H1 (cell line): ENCODE data around the gene IP6K3. TPM values are rescaled to one million over a fixed set of nuclear protein-coding genes. Genes with fewer than 3 reads are reported as not detected.

Experiments
- GTF2F1 ChIP-seq: IDR thresholded peaks from 2 replicates; pipeline ENCODE4 v1.6.1; 2012; ENCODE audit warnings: low read depth, low read length, improper control_type of control experiment, borderline replicate concordance
- RFX5 ChIP-seq: IDR thresholded peaks from 2 replicates; pipeline ENCODE4 v1.6.1; 2011; ENCODE audit warnings: low read depth, low read length, improper control_type of control experiment, borderline replicate concordance
- SP1 ChIP-seq: IDR thresholded peaks from 2 replicates; pipeline ENCODE4 v1.6.1; 2011; ENCODE audit warnings: low read depth, low read length
- SP2 ChIP-seq: IDR thresholded peaks from 2 replicates; pipeline ENCODE4 v1.6.1; 2012; ENCODE audit warnings: mild to moderate bottlenecking, low read length, inconsistent platforms
- polyA plus RNA-seq, 7 experiments: library from polyadenylated mRNA; depleted of rRNA in 3 of 7; stranded (reverse) in 5 of 7; unstranded in 2 of 7; fragments of >200 nt in 5 of 7; fragments of 200-250 nt in 2 of 7; gene quantifications; 1 replicate in 5 of 7; 2 replicates in 1 of 7; 4 replicates in 1 of 7; pipeline versions ENCODE4 v1.2.1 to v1.2.3, GENCODE V29; 2011 to 2013; ENCODE audit warnings: missing spikeins in 2 of 7, mixed read lengths in 2 of 7
- total RNA-seq: library from RNA; stranded (reverse); fragmentation: NEBNext Ultra II Directional; extraction: Animal tissue kit (Norgen Biotek cat#: 25700); gene quantifications from 2 replicates; pipeline ENCODE4 v1.2.1, GENCODE V29; 2021
- TF ChIP-seq, protein P1 (sequence below): fragments of 300-600 bp; sonication (generic); IDR thresholded peaks from 2 replicates; pipeline ENCODE4 v1.7.1; 2012; ENCODE audit warnings: low read length, moderate library complexity, mild to moderate bottlenecking, inconsistent platforms; ENCODE audit not compliant: insufficient replicate concordance

The IP6K3 gene
- total and polyA plus RNA-seq, 2 of the 8 experiments (the other 6 are each of a cell fraction or from before 2014, with no cell fraction given), result 0.22 to 0.73 TPM

DNA sequence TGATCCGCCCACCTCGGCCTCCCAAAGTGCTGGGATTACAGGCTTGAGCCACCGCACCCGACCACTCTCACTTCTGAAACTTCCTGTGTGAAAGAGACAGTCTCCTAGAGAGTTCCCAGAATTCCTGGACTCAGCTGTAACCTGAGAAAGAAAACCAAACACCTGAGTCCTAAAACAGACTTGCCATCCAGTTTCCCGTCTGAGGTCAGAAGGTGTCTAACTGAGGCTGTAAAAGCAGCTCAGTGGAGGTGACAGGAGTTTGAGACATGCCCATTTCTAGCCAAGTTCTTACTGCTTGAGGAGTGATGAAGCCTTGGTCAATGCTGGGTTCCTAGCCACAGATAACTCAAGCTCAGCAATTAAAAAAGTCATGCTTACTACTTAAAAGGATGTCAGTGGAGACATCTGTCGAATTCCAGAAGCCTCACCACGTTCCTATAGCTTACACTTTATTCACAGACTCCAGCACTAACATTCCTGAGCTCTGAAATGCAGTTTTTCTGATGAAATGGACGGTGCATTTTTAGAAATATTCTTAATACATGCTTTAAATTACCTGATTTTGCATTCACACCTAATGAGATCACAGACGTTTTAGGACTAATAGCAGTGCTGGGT lies 41.3 kb downstream of the IP6K3 start (continued):
- TF ChIP-seq SP2, result no peak
- TF ChIP-seq GTF2F1, result no peak
- TF ChIP-seq, protein P1, sequence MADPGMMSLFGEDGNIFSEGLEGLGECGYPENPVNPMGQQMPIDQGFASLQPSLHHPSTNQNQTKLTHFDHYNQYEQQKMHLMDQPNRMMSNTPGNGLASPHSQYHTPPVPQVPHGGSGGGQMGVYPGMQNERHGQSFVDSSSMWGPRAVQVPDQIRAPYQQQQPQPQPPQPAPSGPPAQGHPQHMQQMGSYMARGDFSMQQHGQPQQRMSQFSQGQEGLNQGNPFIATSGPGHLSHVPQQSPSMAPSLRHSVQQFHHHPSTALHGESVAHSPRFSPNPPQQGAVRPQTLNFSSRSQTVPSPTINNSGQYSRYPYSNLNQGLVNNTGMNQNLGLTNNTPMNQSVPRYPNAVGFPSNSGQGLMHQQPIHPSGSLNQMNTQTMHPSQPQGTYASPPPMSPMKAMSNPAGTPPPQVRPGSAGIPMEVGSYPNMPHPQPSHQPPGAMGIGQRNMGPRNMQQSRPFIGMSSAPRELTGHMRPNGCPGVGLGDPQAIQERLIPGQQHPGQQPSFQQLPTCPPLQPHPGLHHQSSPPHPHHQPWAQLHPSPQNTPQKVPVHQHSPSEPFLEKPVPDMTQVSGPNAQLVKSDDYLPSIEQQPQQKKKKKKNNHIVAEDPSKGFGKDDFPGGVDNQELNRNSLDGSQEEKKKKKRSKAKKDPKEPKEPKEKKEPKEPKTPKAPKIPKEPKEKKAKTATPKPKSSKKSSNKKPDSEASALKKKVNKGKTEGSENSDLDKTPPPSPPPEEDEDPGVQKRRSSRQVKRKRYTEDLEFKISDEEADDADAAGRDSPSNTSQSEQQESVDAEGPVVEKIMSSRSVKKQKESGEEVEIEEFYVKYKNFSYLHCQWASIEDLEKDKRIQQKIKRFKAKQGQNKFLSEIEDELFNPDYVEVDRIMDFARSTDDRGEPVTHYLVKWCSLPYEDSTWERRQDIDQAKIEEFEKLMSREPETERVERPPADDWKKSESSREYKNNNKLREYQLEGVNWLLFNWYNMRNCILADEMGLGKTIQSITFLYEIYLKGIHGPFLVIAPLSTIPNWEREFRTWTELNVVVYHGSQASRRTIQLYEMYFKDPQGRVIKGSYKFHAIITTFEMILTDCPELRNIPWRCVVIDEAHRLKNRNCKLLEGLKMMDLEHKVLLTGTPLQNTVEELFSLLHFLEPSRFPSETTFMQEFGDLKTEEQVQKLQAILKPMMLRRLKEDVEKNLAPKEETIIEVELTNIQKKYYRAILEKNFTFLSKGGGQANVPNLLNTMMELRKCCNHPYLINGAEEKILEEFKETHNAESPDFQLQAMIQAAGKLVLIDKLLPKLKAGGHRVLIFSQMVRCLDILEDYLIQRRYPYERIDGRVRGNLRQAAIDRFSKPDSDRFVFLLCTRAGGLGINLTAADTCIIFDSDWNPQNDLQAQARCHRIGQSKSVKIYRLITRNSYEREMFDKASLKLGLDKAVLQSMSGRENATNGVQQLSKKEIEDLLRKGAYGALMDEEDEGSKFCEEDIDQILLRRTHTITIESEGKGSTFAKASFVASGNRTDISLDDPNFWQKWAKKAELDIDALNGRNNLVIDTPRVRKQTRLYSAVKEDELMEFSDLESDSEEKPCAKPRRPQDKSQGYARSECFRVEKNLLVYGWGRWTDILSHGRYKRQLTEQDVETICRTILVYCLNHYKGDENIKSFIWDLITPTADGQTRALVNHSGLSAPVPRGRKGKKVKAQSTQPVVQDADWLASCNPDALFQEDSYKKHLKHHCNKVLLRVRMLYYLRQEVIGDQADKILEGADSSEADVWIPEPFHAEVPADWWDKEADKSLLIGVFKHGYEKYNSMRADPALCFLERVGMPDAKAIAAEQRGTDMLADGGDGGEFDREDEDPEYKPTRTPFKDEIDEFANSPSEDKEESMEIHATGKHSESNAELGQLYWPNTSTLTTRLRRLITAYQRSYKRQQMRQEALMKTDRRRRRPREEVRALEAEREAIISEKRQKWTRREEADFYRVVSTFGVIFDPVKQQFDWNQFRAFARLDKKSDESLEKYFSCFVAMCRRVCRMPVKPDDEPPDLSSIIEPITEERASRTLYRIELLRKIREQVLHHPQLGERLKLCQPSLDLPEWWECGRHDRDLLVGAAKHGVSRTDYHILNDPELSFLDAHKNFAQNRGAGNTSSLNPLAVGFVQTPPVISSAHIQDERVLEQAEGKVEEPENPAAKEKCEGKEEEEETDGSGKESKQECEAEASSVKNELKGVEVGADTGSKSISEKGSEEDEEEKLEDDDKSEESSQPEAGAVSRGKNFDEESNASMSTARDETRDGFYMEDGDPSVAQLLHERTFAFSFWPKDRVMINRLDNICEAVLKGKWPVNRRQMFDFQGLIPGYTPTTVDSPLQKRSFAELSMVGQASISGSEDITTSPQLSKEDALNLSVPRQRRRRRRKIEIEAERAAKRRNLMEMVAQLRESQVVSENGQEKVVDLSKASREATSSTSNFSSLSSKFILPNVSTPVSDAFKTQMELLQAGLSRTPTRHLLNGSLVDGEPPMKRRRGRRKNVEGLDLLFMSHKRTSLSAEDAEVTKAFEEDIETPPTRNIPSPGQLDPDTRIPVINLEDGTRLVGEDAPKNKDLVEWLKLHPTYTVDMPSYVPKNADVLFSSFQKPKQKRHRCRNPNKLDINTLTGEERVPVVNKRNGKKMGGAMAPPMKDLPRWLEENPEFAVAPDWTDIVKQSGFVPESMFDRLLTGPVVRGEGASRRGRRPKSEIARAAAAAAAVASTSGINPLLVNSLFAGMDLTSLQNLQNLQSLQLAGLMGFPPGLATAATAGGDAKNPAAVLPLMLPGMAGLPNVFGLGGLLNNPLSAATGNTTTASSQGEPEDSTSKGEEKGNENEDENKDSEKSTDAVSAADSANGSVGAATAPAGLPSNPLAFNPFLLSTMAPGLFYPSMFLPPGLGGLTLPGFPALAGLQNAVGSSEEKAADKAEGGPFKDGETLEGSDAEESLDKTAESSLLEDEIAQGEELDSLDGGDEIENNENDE, result no peak
- no peak for TF ChIP-seq SP1
- no peak for TF ChIP-seq RFX5
